Testis (tissue), 3 donors: ENCODE measurements around the gene ANXA6. TPM values are rescaled to one million over a fixed set of nuclear protein-coding genes. Genes with fewer than 3 reads are reported as not detected.

Source experiments
- DNase-seq: peaks from one replicate; pipeline ENCODE4 v3.0.0-alpha.2; 2019
- H3K27ac ChIP-seq, 2 donors: fragments of 200-600 bp; sonication (generic); one replicate each; pipeline ENCODE4 v1.5.1; 2019
- H3K27me3 ChIP-seq: fragments of 200-600 bp; sonication (generic); one replicate; pipeline ENCODE4 v1.5.1; 2019
- H3K36me3 ChIP-seq: fragments of 200-600 bp; sonication (generic); one replicate; pipeline ENCODE4 v1.5.1; 2017; ENCODE audit warnings: low read depth; ENCODE audit errors: missing control alignments
- H3K4me1 ChIP-seq: fragments of 200-600 bp; sonication (generic); one replicate; pipeline ENCODE4 v1.5.1; 2019
- H3K4me3 ChIP-seq, 2 donors: fragments of 200-600 bp; sonication (generic); one replicate each; pipeline ENCODE4 v1.5.1; 2017 to 2019
- H3K9me3 ChIP-seq: fragments of 200-600 bp; sonication (generic); one replicate; pipeline ENCODE4 v1.5.1; 2017
- CTCF ChIP-seq, 3 experiments: fragments of 450-650 bp in 2 of 3; fragments of 200-600 bp in 1 of 3; sonication (generic) in 1 of 3; IDR thresholded peaks; one replicate each; pipeline ENCODE4 v1.5.1; 2016 to 2019; ENCODE audit warnings: antibody characterized with exemption in 3 of 3, mild to moderate bottlenecking in 2 of 3, moderate library complexity in 1 of 3
- POLR2A ChIP-seq: fragments of 450-650 bp; IDR thresholded peaks from one replicate; pipeline ENCODE4 v1.6.1; 2017; ENCODE audit warnings: antibody characterized with exemption, mild to moderate bottlenecking, moderate library complexity
- WGBS, 2 donors: methylation state at CpG; one replicate each; pipeline ENCODE4 v1.1.5; 2018; 5-methylcytosine and 5-hydroxymethylcytosine counted together
- intact Hi-C: fragments of 100-400 bp; cut with DNase I; formaldehyde crosslinking; loops from one replicate; pipeline ENCODE4 v1.15.1; 2023; ENCODE audit warnings: low total_unique reads
- polyA plus RNA-seq: library from polyadenylated mRNA; stranded (reverse); fragments of 350-450 nt; fragmentation: Illumina TruSeq; extraction: RNeasy Lipid Tissue Mini Kit (QIAGEN cat#74804); gene quantifications from one replicate; pipeline ENCODE4 v1.2.3, GENCODE V29; 2014; ENCODE audit warnings: low read depth, low replicate concordance; ENCODE audit not compliant: insufficient read depth
- total RNA-seq, 2 donors: library from RNA; depleted of rRNA; stranded (reverse); fragments of >200 nt; gene quantifications; one replicate each; pipeline ENCODE4 v1.2.3, GENCODE V29; 2016

Gene ANXA6
- total and polyA plus RNA-seq, 3 donors from 2014 or later, result 116 to 180 (median 152) TPM

GRCh38 chr5:151186052-151186451, 28.5 kb upstream of the ANXA6 start:
- no peaks in the 10 kb centered on the region for H3K4me1 ChIP-seq
- no peaks in the 10 kb centered on the region for H3K27me3 ChIP-seq
- TF ChIP-seq POLR2A (no peak), CTCF (IDR thresholded peaks at IDR 0.05) (no peak)
- no peak for DNase-seq
- no peak overlapping the region for H3K27ac ChIP-seq
- H3K36me3 ChIP-seq, result no peaks in the 10 kb centered on the region
- WGBS, 2 donors, result 51 to 69% methylated on average over 5 of the region's 5 CpGs
- H3K9me3 ChIP-seq, result no peaks in the 10 kb centered on the region
- no peak overlapping the region for H3K4me3 ChIP-seq
- intact Hi-C loops, result no loop called here

GRCh38 chr5:151184316-151185042, 26.9 kb upstream of the ANXA6 start:
- Histone ChIP-seq H3K9me3 (no peaks in the 10 kb centered on the region), H3K27ac (peak overlapping the region; percentile 28 to 71), H3K4me1 (no peaks in the 10 kb centered on the region), H3K27me3 (no peaks in the 10 kb centered on the region), H3K36me3 (no peaks in the 10 kb centered on the region), H3K4me3 (no peak overlapping the region)
- intact Hi-C loops, result no loop called here
- WGBS, 2 donors, result 74 to 82% methylated on average over 10 of the region's 10 CpGs
- TF ChIP-seq POLR2A (no peak), CTCF (IDR thresholded peaks at IDR 0.05) (no peak)
- peak; percentile 40 for DNase-seq

GRCh38 chr5:151183456-151184245, 26.1 kb upstream of the ANXA6 start:
- Histone ChIP-seq H3K27me3 (no peaks in the 10 kb centered on the region), H3K27ac (peak overlapping the region in 1 of 2 donors; percentile 71), H3K4me1 (no peaks in the 10 kb centered on the region), H3K9me3 (no peaks in the 10 kb centered on the region), H3K4me3 (no peak overlapping the region), H3K36me3 (no peaks in the 10 kb centered on the region)
- WGBS, 2 donors, result 72 to 85% methylated on average over 7 of the region's 7 CpGs
- TF ChIP-seq POLR2A, result no peak
- no peak for TF ChIP-seq CTCF (IDR thresholded peaks at IDR 0.05)
- DNase-seq, result no peak
- intact Hi-C loops, result no loop called here

GRCh38 chr5:151182976-151183375, 25.4 kb upstream of the ANXA6 start:
- DNase-seq, result no peak
- H3K27ac ChIP-seq, result no peak overlapping the region
- no peak for TF ChIP-seq POLR2A
- no peak for TF ChIP-seq CTCF (IDR thresholded peaks at IDR 0.05)
- no peaks in the 10 kb centered on the region for H3K36me3 ChIP-seq
- H3K4me1 ChIP-seq, result no peaks in the 10 kb centered on the region
- WGBS, 2 donors, result 75 to 84% methylated on average over 8 of the region's 8 CpGs
- intact Hi-C loops, result no loop called here
- no peaks in the 10 kb centered on the region for H3K9me3 ChIP-seq
- no peaks in the 10 kb centered on the region for H3K27me3 ChIP-seq
- H3K4me3 ChIP-seq, result no peak overlapping the region
